Loucy (cell line): Measurements from ENCODE around the gene NCK1.

Experiments
- EZH2phosphoT487 ChIP-seq: fragments of 200-600 bp; IDR thresholded peaks from 2 replicates; pipeline ENCODE4 v1.6.1; 2018; ENCODE audit warnings: antibody characterized with exemption, mild to moderate bottlenecking, moderate library complexity, borderline replicate concordance
- TF ChIP-seq, protein P1 (sequence below): fragments of 200-600 bp; sonication (generic); conservative IDR thresholded peaks from 2 replicates; pipeline ENCODE4 v1.5.1; 2014; ENCODE audit warnings: mild to moderate bottlenecking, antibody characterized with exemption, low read length

DNA sequence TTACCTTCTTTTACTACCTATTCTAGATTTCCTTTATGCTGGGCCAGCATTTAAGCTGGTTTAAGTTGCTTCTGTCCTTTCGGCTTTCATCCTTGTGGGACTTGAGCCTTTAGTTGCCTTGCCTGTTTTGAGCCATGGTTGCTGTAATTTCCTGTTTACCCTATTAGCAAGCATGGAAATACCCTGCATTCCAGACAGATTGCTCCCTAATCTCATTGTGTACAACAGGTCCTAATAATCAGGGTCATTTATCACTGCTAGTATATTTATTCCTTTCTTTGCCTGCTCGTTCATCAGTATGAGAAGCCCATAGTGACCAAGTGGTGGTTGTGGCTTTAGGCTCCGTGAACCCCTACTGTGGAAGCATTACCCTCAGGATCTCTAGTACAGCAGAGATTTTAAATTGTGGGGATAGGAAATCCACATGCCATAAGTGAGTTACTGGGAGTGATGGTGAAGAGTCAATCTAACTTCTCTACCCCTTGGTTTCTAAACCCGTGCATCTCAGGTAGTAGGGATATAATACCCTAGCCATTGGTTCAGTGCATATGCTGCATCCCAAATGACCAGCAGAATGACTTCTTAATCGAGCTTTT is 31.9 kb downstream of the NCK1 start:
- TF ChIP-seq, protein P1, sequence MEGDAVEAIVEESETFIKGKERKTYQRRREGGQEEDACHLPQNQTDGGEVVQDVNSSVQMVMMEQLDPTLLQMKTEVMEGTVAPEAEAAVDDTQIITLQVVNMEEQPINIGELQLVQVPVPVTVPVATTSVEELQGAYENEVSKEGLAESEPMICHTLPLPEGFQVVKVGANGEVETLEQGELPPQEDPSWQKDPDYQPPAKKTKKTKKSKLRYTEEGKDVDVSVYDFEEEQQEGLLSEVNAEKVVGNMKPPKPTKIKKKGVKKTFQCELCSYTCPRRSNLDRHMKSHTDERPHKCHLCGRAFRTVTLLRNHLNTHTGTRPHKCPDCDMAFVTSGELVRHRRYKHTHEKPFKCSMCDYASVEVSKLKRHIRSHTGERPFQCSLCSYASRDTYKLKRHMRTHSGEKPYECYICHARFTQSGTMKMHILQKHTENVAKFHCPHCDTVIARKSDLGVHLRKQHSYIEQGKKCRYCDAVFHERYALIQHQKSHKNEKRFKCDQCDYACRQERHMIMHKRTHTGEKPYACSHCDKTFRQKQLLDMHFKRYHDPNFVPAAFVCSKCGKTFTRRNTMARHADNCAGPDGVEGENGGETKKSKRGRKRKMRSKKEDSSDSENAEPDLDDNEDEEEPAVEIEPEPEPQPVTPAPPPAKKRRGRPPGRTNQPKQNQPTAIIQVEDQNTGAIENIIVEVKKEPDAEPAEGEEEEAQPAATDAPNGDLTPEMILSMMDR = no peak
- no peak for TF ChIP-seq EZH2phosphoT487
